HPDE6-E6E7 (cell line): Measurements from ENCODE around the gene VAV2.
"Not testable (repeated sequence)": the region's sequence is repeated elsewhere in the genome, so short reads cannot be mapped to it uniquely, and the experiment has no call there.

Experiments used
- DNase-seq: peaks from one replicate; pipeline ENCODE4 v3.0.0; 2011; ENCODE audit warnings: missing footprints; ENCODE audit errors: extremely low spot score

Gene VAV2

DNA sequence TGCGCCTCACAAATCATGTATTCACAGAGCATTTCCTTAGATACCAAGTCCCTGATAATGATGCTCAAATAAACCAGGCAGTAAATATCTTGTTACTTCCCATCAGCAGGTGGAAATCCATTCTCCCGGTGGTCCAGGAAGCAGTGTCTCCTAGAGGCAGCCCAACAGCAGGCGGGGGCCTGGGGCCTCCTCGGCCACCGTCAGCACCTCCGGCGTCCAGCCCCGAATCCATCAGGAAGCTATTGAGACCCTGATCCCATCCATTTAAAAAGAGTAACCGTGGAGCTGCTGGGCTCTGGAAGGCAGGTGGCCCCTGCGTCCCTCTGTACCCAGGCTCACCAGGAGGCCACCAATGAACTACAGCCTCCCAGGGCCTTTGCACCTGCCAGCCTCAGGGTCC, 54.0 kb downstream of the VAV2 start:
- no peak for DNase-seq

DNA sequence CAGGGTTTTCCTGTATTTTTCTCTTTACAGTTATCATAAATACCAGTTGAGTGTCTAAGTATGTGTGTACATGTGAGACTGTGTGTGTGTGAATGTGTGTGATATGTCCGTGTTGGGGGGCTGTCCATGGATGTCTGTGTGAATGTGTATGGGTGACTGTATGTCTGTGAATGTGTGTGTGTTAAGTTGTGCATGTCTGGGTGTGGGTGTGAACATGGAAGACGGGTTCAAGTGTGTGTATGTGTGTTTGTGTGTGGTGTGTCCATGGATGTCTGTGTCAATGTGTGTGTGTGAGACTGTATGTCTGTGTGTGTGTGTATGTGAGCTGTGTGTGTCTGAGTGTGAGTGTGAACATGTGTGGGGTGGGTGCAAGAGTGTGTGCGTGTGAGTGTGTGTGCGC, 55.0 kb downstream of the VAV2 start:
- no peak for DNase-seq

GRCh38 chr9:133935328-133936005, 56.7 kb downstream of the VAV2 start:
- DNase-seq, result no peak

GRCh38 chr9:133934482-133935232, 57.5 kb downstream of the VAV2 start:
- no peak for DNase-seq

- DNase-seq, result no peak
Measured at GRCh38 chr9:133933426-133934026, 58.6 kb downstream of the VAV2 start.

DNA sequence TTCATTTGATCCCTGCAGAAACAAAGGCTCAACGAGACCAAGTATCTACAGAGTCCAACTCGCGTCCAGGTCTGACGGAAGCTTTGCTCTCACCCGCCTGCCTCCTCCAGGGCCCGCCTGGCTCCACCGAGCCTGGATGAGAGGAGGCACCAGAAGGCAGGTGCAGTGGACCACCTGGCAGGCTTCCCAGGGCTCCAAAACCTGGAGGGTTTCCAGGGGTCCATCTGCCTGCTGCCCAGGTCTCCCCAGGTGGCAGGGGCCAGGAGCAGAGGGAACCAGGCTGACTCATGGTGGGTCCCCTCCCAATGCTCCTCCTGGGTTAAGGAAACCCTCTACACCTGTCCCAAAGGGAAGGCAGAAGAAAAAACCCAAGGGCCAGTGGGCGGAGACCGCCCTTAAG, 59.5 kb downstream of the VAV2 start:
- no peak for DNase-seq

- DNase-seq, result no peak
Measured at GRCh38 chr9:133932181-133932580, 59.9 kb downstream of the VAV2 start.

GRCh38 chr9:133930682-133931485, 61.2 kb downstream of the VAV2 start:
- DNase-seq, result no peak

GRCh38 chr9:133930046-133930681, 62.0 kb downstream of the VAV2 start:
- no peak for DNase-seq

DNA sequence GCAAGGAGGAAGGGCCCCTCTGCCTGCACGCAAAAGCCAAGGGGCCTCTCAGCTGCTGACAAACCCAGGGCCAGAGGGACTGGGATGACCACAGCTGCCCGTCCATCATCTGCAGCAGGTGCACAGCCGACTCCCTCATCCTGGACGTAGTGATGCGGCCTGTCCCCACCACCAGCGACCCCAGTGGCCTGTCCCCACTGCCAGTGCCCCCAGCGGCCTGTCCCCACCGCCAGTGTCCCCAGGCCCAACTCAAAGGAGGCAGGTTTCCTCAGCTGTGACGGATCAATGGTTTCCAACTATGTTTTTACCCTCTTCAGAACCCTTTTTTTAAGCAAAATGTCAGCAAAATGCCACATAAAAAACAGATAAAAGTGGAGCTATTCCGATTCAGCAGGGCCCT, 62.5 kb downstream of the VAV2 start:
- DNase-seq, result no peak

DNA sequence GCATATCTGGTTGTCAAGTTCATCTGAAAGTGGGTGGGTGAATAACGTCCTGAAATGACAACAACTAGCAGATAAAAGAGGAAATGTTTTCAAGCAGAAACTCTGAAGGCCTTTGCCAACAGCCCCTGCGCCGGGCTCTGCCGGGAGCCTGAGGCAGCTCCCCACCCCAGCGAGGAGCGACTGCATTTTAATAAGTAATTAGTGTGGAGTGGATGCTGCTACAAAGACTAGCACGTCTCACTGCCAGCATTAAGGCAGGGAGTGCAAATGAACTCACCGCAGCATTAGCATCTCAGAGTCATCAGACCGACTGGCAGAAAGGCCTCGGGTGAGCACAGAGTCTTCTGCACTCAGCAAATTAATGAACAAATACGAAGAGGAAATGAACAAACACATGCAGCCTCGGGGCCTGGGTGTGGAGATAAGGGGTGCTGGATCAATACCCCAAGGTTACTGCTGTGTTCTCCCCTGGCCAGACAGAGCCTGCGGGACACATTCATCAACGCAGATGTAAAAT, 63.8 kb downstream of the VAV2 start:
- no peak for DNase-seq

- no peak for DNase-seq
Measured at GRCh38 chr9:133927041-133927440, 65.1 kb downstream of the VAV2 start.

DNA sequence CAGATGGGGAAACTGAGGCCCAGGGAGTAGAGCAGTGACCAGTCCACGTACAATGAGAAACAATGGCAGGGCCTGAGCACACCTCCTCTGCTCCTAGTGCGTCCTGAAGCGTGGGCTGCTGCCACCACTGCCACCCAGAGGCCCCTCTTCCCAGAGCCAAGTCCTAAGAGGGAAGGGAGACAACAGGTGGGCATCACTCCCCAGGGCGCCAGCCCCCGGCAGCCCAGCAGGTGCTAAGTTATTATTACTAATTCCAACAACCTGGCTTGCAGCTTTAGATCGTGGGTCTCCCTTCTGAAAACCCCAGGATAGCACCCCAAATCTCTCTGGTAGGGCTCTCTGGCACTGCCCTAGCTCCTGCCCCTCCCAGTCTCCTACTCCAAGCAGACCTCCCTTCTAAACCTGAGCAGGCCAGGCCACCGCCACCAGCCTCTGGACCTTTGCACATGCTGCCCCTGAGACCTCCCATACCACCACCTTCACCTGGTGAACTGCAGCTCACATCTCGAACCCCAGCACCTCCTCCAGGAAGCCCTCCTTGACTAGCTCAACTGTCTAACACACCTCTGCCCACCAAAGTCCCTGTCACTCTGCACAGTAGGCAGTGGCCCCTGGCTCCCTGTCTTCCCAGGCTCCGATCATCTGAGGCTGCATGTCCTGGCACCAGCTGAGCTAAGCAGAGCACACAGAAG, 65.8 kb downstream of the VAV2 start:
- no peak for DNase-seq

DNA sequence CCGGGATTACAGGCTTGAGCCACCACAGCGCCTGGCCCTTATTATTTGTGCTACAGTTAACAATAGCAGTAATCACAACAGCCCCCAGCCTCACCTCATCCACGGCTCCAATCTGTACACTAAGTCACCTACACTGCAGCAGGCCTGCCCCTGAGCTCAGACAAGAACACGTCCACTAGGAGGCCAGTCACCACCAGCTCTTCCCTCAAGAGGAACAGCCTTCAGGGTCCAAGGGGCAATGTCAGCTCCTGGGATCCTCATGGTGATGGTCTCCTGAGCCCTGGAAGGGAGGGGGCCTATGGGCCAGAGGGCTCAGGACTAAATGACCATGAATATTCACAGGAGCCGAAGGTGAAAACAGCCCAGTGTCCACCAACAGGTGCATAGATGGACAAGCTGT, 67.7 kb downstream of the VAV2 start:
- no peak for DNase-seq

DNA sequence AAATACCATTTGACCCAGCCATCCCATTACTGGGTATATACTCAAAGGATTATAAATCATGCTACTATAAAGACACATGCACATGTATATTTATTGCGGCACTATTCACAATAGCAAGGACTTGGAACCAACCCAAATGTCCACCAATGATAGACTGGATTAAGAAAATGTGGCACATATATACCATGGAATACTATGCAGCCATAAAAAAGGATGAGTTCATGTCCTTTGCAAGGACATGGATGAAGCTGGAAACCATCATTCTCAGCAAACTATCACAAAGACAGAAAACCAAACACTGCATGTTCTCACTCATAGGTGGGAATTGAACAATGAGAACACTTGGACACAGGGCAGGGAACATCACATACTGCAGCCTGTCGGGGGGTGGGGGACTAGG, 68.5 kb downstream of the VAV2 start:
- not testable (repeated sequence) for DNase-seq

DNA sequence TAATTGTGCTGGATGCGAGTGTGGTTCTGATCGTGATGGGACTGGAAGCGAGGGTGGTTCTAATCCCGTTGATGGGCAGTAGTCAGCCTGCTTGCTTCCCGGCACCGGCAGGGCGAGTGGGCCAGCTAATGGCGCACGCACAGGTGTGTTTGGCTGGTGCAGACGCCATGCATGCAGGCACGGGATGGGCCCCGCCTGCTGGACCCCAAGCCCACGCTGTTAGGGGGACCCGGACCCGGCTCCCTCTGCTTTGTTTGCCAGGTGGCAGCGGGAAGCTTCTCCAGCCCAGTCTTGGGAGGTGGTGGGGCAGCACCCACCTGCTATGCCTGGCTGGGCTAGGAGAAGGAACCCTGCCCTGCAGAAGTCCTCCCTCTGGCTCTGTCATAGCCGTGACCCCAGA, 70.3 kb downstream of the VAV2 start:
- no peak for DNase-seq

GRCh38 chr9:133920471-133920870, 71.7 kb downstream of the VAV2 start:
- DNase-seq, result no peak

DNA sequence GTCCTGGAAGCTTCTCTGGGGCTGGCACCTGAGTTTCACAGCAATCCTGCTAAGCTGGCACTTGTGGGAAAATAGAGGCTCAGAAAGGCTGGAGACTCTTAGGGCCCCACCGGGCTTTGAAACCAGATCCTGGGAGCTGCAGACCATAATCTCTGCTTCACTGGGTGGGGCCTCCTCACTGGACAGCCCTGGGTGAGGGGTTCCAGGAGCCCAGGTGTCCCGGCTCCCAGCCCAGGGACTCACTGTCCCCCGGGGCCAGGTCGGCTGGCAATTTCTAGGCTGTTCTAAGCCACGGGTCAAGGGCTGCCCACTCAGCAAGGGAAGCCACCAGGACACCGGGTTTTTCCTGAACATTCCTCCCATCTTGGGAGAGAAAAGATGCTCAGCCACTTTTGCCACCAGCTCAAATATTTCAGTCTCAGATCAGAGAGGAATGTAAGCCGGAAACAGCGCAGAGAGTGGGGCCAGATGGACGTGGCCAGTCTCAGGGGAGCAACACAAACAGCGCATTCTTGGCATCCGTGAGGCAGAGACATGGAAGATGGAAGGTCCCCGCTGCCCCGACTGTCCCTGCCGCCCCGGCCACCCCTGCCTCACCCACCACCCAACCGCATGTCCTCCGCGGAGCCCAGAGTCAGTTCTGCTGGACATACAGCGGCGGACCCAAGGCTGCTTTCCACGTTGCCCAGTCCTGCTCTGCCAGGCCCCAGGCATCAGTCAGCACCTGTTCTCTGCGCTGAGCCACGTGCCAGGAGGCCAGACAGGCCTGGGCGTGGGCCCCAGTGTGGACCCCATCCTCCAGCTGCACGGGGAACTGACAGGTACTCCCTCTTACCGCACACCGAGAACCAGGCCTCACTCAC, 72.6 kb downstream of the VAV2 start:
- DNase-seq, result no peak

DNA sequence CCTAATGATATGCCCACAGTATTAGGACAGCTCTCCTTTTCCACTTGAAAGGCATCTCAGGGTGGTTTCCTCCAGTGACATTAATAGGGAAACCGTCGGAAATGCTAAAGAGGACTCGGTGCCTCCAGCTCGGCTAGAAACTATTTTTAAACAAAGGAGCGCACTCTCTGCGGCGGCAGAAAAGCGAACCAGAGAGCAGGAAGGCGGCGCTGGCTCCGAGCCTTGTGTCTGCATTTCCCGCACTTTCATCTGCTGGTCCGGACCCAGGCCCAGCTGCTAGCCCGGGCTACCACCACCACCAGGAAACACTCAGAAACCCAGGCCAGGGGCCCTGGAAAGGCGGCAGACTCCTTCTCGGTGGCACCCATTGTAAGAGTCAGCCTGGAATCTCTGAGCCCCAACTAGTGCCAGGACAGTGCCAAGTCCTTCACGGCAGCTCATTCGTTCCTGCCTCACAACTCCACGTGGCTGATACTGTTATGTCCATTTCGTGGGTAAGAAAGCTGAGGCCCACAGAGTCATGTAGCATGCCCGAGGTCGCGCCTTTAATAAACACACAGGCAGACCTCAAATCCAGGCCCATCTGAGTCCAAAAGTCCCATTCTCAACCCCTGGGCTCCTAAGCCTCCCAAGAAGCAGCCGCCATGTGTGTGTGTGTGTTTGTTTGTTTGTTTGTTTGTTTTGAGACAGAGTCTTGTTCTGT, 73.9 kb downstream of the VAV2 start:
- no peak for DNase-seq
